Ecto neural progenitor cell (in vitro differentiated cells): ENCODE data around the gene ITGA1.
A peak's percentile ranks its signal among the peaks of the same experiment; 100 is the strongest.

ENCODE experiments used
- DNase-seq: peaks from one replicate; pipeline ENCODE4 v3.0.0-alpha.2; 2018; ENCODE audit warnings: low spot score

Gene ITGA1

DNA sequence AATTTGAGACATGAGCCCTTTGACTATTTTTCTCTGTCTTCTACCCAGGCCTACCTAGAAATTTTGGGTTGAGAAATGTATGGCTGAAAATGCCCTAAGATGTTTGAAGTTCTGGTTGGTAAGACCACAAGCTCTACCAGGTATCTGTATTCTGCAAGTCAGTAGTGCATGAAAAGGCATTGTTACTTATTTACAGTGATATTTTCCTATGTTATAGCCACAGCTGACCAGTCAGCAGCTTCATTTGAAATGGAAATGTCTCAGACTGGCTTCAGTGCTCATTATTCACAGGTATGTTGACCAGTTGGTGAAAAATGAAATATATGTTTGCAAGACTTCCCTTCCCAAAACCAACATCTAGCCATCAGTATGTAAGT lies 109.5 kb downstream of the ITGA1 start:
- no peak for DNase-seq

DNA sequence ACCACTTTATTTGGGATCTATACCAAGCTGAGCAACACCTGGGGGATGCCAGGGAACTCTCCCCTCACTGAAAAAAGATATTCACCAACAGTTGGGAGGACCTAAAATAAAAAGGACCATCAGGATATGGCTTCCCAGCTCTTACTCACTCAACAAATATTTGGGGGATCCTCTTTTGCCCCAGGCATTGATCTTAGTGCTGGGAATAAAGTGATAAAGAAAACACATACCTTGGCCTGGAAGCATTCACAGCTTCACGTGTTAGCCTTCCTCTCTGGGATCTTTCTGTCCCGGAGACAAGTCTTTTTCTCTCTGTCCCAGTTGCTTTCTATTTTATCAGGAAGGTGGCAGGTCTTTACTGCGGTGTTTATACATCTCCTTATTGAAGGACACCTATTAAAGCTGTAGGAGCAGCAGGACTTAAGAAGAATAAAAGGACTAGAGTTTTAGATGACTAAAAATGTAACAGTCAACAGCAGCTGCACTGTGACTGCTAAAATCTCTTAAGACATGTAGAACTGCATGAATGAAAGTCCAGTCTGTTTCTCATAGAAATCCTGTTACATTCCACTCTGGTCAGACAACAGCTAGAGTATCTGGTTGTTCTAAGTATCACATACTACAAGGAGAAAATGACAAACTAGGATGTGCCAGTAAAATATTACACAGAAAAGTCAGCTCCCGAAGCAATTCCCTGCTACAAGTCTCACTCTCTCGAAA lies 111.4 kb downstream of the ITGA1 start:
- DNase-seq = no peak

DNA sequence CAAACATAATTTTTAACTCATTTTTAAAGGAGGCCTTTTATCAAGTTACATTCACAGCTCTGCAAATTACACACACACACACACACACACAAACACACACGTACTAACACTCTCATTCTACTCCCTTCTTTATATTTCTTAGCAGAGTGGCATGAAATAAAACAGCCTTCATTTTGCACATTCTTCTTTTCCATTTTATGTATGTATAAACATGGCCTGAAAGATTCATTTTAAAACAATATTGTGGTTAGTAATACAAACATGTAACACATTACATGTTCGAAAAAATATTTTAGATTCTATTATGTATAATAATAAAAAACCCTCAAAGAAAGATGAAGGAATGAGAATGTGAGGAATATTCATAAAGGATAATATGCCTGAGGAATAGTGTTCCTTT lies 115.4 kb downstream of the ITGA1 start:
- no peak for DNase-seq

- no peak for DNase-seq
Measured at GRCh38 chr5:52906343-52906742, 118.6 kb downstream of the ITGA1 start.

DNA sequence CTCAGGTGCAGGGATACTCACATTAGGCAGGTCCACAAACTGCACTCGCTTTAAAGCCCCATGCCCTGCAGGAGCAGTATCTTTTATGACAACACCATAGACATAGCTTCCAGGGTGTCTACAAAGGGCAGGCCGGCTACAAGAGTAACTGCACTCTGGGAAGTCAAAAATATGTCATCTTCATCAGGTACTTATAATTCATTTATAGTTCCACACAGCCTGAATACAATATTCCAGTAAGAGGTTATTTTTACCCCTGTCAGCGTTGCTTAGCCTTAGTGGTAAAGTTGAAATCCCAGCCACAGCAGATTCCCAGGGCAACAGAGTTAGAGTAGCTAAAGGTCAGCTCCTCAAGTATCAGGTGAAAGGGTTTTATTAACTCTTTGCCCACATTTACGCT lies 119.1 kb downstream of the ITGA1 start:
- DNase-seq = no peak

DNA sequence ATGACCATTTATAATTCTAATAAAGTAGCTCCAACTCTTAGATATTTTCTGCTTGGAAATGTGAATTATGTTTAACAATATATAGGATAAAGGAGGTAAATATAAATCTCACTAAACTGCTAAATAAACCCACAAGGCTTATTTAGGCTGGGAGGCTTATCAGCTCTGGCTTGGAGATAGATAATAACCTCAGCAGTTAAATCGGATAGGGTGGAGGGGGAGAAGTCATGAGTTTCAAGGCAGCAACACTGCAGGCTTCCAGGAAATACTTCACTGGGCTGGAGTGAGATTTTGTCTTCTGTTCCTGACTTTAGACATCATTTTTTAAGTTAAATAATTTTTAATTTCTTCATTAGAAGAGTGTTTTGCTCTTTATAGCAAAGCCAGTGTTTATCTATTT lies 121.5 kb downstream of the ITGA1 start:
- DNase-seq = no peak

- DNase-seq = no peak
Measured at GRCh38 chr5:52910071-52910470, 122.4 kb downstream of the ITGA1 start.

- peak; percentile 48 for DNase-seq
Measured at GRCh38 chr5:52915176-52915875, 127.6 kb downstream of the ITGA1 start.

DNA sequence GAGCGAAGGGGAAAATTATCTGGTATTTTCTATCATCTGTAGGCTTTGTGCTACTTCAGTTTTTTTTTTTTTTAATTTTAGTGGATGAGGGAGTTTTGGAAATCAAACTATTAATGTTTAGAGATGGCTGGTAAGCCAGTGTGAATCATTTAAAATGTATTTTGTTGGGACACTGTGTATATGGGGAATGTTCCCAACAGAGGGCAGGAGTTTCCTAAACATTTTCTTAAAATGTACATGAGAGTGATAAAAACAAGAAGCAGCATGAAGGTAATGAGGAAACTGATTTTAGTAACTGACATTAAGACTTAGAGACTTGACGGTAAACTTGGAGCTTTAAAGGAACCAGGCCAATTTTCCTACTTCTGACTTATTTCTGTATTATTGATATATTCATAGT lies 133.2 kb downstream of the ITGA1 start:
- DNase-seq = no peak

DNA sequence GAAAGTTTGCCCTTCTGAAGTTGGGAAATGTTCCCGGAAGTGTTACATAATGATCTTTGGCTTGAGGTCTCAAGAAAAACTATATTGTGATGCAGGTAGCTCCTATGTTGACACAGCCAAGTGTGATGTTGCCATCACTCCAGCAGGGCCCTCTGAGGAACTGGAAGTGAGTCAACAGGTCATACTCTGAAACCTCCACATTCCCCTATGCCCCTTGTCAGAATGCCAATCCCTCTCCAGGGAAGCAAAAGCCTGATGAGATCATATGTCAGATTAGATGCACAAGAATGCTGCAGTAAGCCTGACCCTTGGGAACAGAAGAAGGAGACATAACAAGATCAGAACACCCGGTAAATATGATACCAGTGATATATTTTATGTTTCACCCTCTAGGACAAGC lies 134.7 kb downstream of the ITGA1 start:
- DNase-seq = no peak

DNA sequence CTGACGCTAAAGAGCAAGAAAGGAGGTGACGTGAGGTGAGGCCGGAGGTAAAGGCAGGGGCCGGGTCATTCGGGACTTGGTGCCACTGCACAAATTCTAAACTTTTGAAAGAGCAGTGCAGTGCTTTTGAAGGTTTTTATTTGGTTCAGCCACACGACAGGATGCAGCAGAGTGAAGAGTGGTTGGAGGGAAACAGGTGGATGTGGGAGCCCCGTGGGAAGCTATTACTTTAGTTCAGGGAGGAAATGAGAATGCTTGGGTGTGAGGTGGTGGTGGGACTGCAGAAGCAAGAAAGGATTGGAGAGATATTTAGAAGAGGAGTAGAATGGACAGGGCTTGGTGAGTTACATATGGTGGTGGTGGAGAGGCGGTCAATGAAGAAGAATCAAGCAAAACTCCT lies 136.7 kb downstream of the ITGA1 start:
- no peak for DNase-seq

GRCh38 chr5:52925001-52925400 lies 137.3 kb downstream of the ITGA1 start:
- DNase-seq = no peak

DNA sequence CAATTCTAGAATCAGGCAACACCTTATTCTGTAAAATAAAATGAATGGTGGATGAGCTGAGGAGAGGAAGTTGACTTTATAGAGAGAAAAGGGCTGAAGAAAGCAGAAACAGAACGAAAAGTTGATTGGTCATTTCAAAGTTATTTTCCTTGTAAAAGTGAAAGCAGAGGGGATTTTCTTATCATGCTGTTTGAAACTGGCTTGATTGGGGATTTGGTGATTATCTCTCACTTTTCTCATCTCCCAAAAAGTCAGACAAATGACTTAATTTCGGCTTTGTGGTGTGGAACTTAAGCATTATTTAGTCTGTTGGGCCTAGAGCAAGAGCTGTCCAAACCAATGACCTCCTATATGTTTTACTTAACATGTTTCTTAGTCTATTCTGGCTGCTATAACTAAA lies 141.0 kb downstream of the ITGA1 start:
- DNase-seq = no peak

DNA sequence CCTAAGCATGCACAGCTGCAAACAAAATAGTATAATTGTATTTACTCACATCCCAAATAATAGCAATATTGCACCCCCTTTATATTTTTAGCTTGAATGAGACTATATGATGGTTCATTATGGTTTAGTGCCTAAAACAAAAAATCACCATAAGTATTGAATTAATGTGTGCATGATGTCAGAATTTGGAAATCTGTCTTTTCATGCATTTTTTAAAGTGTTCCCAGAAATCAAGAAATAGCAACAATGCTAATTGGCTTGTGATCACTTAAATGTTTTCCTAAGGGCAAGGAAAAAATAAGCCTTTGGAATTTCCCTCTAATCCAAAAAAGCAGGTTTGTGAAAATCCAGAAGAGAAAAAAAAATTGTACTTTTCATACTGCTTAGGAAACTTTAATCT lies 150.5 kb downstream of the ITGA1 start:
- DNase-seq = no peak

GRCh38 chr5:52943285-52943684 lies 155.6 kb downstream of the ITGA1 start:
- no peak for DNase-seq

- DNase-seq = no peak
Measured at GRCh38 chr5:52943808-52944207, 156.1 kb downstream of the ITGA1 start.

GRCh38 chr5:52945040-52945439 lies 157.3 kb downstream of the ITGA1 start:
- DNase-seq = no peak

DNA sequence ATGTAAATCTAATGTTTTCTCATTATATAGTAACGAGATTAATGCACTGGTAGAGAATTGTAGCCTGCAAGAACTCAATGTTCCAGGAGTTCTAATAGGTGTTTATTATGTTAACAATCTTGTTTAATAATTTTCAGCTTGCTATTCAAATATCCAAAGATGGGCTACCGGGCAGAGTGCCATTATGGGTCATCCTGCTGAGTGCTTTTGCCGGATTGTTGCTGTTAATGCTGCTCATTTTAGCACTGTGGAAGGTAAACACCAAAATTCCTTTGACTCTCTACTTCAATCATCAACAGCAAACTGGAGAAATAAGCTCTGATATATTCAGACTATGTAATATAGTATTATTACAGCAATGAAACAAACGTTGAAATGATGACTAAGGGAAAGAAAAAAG lies 159.5 kb downstream of the ITGA1 start:
- DNase-seq = no peak

DNA sequence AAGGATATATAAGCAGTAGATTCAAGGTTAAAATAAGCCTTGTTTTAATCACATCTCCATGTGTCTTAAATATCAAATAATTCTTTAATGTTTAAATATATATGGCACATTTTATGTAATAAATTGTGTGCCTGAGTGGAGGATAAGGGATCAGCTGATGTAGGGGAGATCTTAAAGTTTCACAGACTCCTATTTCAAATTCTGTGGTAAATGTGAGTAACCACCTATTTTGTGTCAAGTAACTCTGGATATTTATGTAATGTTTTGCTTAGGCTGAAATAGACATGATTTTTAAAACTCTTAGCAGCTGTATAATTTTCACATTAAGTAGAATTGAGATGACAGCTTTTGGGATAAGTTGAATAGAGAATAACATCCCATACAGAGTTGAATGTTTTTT lies 160.1 kb downstream of the ITGA1 start:
- no peak for DNase-seq

GRCh38 chr5:52948418-52949076 lies 160.8 kb downstream of the ITGA1 start:
- peak; percentile 46 for DNase-seq

GRCh38 chr5:52950686-52951085 lies 163.0 kb downstream of the ITGA1 start:
- DNase-seq = no peak

DNA sequence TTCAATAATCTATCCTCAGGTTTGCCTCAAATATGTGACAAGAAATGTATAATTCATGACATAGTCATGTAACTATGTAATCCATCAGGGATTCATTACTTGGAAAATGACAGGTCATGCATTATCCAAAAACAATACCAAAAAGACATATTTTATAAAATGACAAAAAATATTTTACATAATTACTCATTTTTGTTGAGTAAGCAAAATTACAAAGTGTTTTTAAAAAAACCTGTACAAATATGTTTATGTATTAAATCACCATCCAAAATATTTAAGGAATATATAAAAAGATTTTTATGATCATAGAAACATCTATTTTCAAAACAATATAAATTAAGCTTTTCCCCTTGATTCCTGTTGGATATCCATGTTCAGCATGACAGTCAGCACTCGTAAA lies 164.8 kb downstream of the ITGA1 start:
- no peak for DNase-seq

- no peak for DNase-seq
Measured at GRCh38 chr5:52956014-52956413, 168.3 kb downstream of the ITGA1 start.
